Cardiac fibroblast (primary cell): ENCODE results near the gene ARHGAP6.
"Not testable (repeated sequence)": the region's sequence is repeated elsewhere in the genome, so short reads cannot be mapped to it uniquely, and the experiment has no call there.

Source experiments
- DNase-seq, 2 donors: peaks; one replicate each; pipeline versions ENCODE4 v3.0.0 to v3.0.0-alpha.2; 2010; ENCODE audit warnings: low read depth in 2 of 2
- H3K4me3 ChIP-seq, 2 donors: replicated peaks in 1 of 2; 1 replicate in 1 of 2; 2 replicates in 1 of 2; pipeline ENCODE4 v1.5.1; 2011; ENCODE audit warnings: low read depth in 2 of 2, low read length in 2 of 2, mild to moderate bottlenecking in 2 of 2, moderate library complexity in 1 of 2
- TF ChIP-seq, protein P1 (sequence below): IDR thresholded peaks from one replicate; pipeline ENCODE4 v1.5.1; 2011; ENCODE audit warnings: low read depth, mild to moderate bottlenecking, low read length, inconsistent platforms

Gene ARHGAP6

DNA sequence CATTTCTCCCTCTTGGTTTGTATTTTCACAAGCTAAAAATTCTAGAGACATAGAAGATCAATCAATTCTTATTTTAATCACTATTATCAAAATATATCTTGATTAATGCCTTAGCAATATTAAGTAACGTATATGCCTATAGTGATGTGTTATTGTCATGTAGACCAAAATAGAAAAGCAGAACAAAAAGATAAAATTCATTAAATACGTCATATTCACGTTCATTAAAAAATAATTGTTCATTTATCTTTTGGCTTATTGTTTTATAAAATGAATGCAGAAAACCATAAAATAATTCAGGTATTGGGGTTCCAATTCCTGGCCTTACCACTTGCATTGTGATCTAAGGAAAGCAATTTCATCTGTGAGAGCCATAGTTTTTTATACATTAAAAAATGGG, 300.3 kb downstream of the ARHGAP6 start:
- DNase-seq = no peak
- no peak overlapping the region for H3K4me3 ChIP-seq
- TF ChIP-seq, protein P1, sequence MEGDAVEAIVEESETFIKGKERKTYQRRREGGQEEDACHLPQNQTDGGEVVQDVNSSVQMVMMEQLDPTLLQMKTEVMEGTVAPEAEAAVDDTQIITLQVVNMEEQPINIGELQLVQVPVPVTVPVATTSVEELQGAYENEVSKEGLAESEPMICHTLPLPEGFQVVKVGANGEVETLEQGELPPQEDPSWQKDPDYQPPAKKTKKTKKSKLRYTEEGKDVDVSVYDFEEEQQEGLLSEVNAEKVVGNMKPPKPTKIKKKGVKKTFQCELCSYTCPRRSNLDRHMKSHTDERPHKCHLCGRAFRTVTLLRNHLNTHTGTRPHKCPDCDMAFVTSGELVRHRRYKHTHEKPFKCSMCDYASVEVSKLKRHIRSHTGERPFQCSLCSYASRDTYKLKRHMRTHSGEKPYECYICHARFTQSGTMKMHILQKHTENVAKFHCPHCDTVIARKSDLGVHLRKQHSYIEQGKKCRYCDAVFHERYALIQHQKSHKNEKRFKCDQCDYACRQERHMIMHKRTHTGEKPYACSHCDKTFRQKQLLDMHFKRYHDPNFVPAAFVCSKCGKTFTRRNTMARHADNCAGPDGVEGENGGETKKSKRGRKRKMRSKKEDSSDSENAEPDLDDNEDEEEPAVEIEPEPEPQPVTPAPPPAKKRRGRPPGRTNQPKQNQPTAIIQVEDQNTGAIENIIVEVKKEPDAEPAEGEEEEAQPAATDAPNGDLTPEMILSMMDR = no peak

DNA sequence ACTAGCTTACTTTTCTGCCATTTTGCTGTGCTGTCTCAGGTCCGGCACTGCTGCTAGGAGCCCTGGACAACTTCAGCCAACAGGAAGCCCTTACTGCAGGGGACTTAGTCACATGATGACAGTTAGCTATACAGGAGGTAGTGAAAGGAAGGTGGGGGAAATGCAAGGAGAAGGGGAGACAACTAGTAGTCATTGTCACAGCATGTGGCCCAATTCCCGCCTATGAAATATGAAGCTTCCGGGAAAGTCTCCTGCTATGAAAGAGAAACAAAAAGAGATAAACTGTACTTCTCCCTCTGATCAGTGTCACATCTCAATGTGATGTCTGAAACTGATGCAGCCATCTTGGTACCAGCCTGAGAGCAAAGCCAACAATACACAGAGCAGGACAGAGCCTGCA, 300.9 kb downstream of the ARHGAP6 start:
- H3K4me3 ChIP-seq = no peak overlapping the region
- TF ChIP-seq, protein P1 = no peak
- no peak for DNase-seq

DNA sequence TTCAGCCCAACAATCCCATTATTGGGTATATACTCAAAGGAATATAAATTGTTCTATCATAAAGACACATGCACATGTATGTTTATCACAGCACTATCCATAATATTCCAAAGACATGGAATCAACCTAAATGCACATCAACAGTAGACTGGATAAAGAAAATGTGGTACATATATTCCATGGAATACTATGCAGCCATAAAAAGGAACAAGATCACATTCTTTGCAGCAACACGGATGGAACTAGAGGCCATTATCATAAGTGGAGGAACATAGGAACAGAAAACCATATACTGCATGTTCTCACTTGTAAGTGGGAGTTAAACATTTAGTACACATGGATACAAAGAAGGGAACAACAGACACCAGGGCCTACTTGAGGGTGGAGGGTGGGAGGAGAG, 301.9 kb downstream of the ARHGAP6 start:
- DNase-seq, H3K4me3 ChIP-seq: not testable (repeated sequence)

DNA sequence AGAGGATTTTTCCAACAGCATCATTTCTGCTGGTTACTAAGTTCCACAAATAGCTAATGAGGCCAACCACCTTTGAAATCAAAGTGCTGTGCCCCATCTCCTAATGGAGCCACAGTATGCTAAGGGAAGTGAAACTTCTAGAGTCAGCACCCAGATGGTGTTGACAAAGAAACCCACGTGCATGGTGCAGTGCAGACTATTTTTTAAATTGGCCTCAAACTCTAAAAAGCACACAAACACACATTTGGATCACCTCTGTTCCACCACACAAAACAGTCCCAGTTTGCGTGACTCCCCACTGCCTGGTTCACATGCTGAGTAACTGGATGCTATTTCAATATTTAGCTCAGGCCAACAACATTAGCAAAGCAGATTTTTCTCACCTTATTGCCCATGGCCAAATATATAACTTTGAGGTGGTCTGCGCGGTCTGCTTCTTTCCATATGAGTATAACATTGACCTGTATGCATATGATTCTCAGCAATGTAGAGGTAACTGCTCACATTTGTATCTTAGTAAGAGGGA, 302.6 kb downstream of the ARHGAP6 start:
- TF ChIP-seq, protein P1 = no peak
- no peak overlapping the region for H3K4me3 ChIP-seq
- no peak for DNase-seq

DNA sequence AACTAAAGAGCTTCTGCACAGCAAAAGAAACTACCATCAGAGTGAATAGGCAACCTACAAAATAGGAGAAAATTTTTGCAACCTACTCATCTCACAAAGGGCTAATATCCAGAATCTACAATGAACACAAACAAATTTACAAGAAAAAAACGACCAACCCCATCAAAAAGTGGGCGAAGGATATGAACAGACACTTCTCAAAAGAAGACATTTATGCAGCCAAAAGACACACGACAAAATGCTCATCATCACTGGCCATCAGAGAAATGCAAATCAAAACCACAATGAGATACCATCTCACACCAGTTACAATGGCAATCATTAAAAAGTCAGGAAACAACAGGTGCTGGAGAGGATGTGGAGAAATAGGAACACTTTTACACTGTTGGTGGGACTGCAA, 304.1 kb downstream of the ARHGAP6 start:
- not testable (repeated sequence) for H3K4me3 ChIP-seq, DNase-seq

DNA sequence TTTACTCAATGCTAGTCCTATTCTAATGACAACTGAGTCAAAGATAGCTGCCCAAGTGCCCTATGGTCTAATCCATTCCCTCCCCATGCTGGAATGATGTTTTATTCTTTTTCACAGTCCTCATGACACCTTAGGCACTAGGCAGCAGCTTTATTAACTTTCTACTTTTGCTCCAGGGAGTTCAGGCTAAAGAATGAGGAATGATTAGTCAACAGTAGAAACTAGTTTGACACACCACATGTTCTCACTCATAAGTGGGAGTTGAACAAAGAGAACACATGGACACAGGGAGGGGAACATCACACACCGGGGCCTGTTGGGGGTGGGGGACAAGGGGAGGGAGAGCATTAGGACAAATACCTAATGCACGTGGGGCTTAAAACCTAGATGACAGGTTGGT, 309.8 kb downstream of the ARHGAP6 start:
- peak in 1 of 2 donors; percentile 10 for DNase-seq
- not testable (repeated sequence) for H3K4me3 ChIP-seq

DNA sequence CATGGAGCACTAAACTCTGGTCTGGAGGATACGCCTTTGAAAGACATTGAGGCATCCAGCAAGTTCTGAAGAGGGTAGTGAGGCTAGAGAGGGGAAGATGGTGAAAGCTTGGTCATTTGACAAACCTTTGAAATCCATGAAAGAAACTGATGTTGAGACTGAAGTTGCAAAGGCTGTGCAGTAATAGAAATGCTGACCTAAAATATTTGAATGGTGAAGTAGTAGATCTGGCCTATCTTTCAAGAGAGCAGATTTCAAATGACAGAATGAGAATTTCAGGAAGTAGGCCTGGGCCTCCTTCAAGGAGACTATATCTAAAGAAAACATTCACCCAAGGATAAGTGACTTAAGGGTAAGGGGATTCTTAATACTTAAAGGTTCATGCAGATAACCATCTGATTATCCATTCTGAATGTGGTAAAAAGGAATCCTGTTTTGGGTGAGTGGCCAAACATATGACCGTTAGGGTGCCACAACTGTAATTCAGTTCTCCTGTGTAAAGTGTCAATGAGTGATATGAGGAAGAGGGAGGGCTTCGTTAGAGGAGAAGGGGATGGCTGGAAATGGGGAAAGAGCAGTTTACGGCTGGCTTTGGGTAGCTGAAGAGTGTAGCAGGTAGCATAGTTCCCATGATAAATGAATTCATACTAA, 310.3 kb downstream of the ARHGAP6 start:
- DNase-seq = no peak
- H3K4me3 ChIP-seq = no peak overlapping the region
- TF ChIP-seq, protein P1 = no peak

DNA sequence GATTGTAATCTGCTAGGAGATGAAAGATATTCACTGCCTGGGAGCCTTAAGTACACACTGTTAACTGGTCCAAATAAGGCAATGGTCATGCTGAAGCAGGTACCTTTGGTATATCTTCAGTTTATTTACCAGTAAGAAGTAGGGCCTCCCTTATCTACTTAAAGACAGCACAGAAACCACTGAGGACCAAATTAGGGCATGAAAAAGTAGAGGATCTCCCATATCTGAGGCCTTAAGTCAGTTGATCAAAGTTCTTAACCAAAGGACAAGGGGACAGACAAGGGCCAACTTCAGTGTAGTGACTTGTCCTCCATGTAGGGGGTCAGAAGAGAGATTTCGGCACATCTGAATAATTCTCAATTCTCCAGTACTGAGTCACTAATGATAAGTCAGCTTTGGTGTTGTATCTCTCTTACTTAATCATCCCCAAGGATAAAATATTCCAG, 313.4 kb downstream of the ARHGAP6 start:
- TF ChIP-seq, protein P1 = no peak
- H3K4me3 ChIP-seq = no peak overlapping the region
- peak in 1 of 2 donors; percentile 39 for DNase-seq
